Mucosa of gallbladder (tissue), 1 donor: ENCODE results near the gene ZNF433. TPM values are rescaled to one million over a fixed set of nuclear protein-coding genes. Genes with fewer than 3 reads are reported as not detected.
A peak's percentile ranks its signal among the peaks of the same experiment; 100 is the strongest.
"Not testable (repeated sequence)": the region's sequence is repeated elsewhere in the genome, so short reads cannot be mapped to it uniquely, and the experiment has no call there.

ENCODE experiments used
- DNase-seq: peaks from one replicate; pipeline ENCODE4 v3.0.0-alpha.2; 2020; ENCODE audit warnings: low spot score
- total RNA-seq: library from RNA; stranded (reverse); gene quantifications from one replicate; pipeline ENCODE4 v1.2.1, GENCODE V29; 2021
- donor health status: DM: no; HTN: no; CAD: no.

Gene ZNF433
- 7.7 TPM for total RNA-seq

GRCh38 chr19:12035220-12036172 is at the start of gene ZNF433:
ZNF433 (minus strand) TSS chr19:12035679; CDS start chr19:12035539, 140 bp downstream.
- peak; percentile 97 for DNase-seq

GRCh38 chr19:12083336-12083735 is 47.9 kb upstream of the ZNF433 start:
- DNase-seq = not testable (repeated sequence)

- DNase-seq = no peak
These were observed 41.9 kb upstream of the ZNF433 start for GRCh38 chr19:12077375-12077774.

- DNase-seq = not testable (repeated sequence)
These were observed 40.9 kb upstream of the ZNF433 start for GRCh38 chr19:12076331-12076730.

GRCh38 chr19:12075538-12076139 is 40.2 kb upstream of the ZNF433 start:
- DNase-seq = no peak

- peak; percentile 98 for DNase-seq
These were observed 29.4 kb upstream of the ZNF433 start, which contains the start of gene ZNF844 for GRCh38 chr19:12064590-12065538. ZNF844 (plus strand) TSS chr19:12064731; CDS start chr19:12064874, 143 bp downstream.

GRCh38 chr19:12055784-12056183 is 20.3 kb upstream of the ZNF433 start:
- DNase-seq = no peak

GRCh38 chr19:12052497-12053169 is 17.2 kb upstream of the ZNF433 start, which contains the start of gene ZNF878:
ZNF878 (minus strand) TSS chr19:12052961; CDS start chr19:12052801, 160 bp downstream.
- DNase-seq = peak; percentile 91

- no peak for DNase-seq
These were observed 16.6 kb upstream of the ZNF433 start for GRCh38 chr19:12052091-12052496.

- DNase-seq = no peak
These were observed 12.4 kb upstream of the ZNF433 start for GRCh38 chr19:12047868-12048267.

- no peak for DNase-seq
These were observed 8.4 kb upstream of the ZNF433 start for GRCh38 chr19:12043752-12044422.

GRCh38 chr19:12042893-12043292 is 7.4 kb upstream of the ZNF433 start:
- no peak for DNase-seq

- DNase-seq = no peak
These were observed 859 bp downstream of the ZNF433 start for GRCh38 chr19:12034620-12035019.

- peak; percentile 25 for DNase-seq
These were observed 1.3 kb downstream of the ZNF433 start for GRCh38 chr19:12034198-12034597.

GRCh38 chr19:12015753-12016116 is 19.7 kb downstream of the ZNF433 start:
- DNase-seq = no peak

GRCh38 chr19:12015015-12015752 is 20.3 kb downstream of the ZNF433 start:
- no peak for DNase-seq

GRCh38 chr19:12000152-12000981 is 35.1 kb downstream of the ZNF433 start:
- no peak for DNase-seq

GRCh38 chr19:11995174-11995573 is 40.3 kb downstream of the ZNF433 start:
- no peak for DNase-seq

- not testable (repeated sequence) for DNase-seq
These were observed 43.6 kb downstream of the ZNF433 start for GRCh38 chr19:11991921-11992320.
